Stimulated activated CD4-positive, alpha-beta T cell treated with anti-CD3 and anti-CD28 coated beads, Interleukin-15, amount 100 ng/mL, for 24 hours (primary cell): ENCODE data around the gene ASB18.

Experiments
- DNase-seq: peaks from one replicate; pipeline ENCODE4 v3.0.0-alpha.2; 2020

The ASB18 gene

GRCh38 chr2:236240228-236240990, 23.8 kb downstream of the ASB18 start:
- DNase-seq: no peak

GRCh38 chr2:236239276-236240065, 24.7 kb downstream of the ASB18 start:
- no peak for DNase-seq

GRCh38 chr2:236238751-236239150, 25.5 kb downstream of the ASB18 start:
- no peak for DNase-seq

GRCh38 chr2:236237468-236238190, 26.6 kb downstream of the ASB18 start:
- peak; percentile 4 for DNase-seq

- no peak for DNase-seq
Measured at GRCh38 chr2:236236559-236237452, 27.4 kb downstream of the ASB18 start.

- DNase-seq: no peak
Measured at GRCh38 chr2:236229186-236229585, 35.0 kb downstream of the ASB18 start.

GRCh38 chr2:236223675-236224074, 40.5 kb downstream of the ASB18 start:
- no peak for DNase-seq

- no peak for DNase-seq
Measured at GRCh38 chr2:236221798-236222197, 42.4 kb downstream of the ASB18 start.

- no peak for DNase-seq
Measured at GRCh38 chr2:236219411-236219810, 44.8 kb downstream of the ASB18 start.

- no peak for DNase-seq
Measured at GRCh38 chr2:236217926-236218325, 46.3 kb downstream of the ASB18 start.

GRCh38 chr2:236216711-236217110, 47.5 kb downstream of the ASB18 start:
- no peak for DNase-seq

- DNase-seq: no peak
Measured at GRCh38 chr2:236215761-236216333, 48.4 kb downstream of the ASB18 start.

GRCh38 chr2:236215196-236215595, 49.0 kb downstream of the ASB18 start:
- DNase-seq: no peak

- DNase-seq: no peak
Measured at GRCh38 chr2:236214376-236214995, 49.7 kb downstream of the ASB18 start.

GRCh38 chr2:236211296-236211695, 52.9 kb downstream of the ASB18 start:
- no peak for DNase-seq

GRCh38 chr2:236210536-236210935, 53.7 kb downstream of the ASB18 start:
- no peak for DNase-seq

- no peak for DNase-seq
Measured at GRCh38 chr2:236209996-236210395, 54.2 kb downstream of the ASB18 start.

GRCh38 chr2:236209535-236209934, 54.7 kb downstream of the ASB18 start:
- DNase-seq: no peak

- no peak for DNase-seq
Measured at GRCh38 chr2:236208019-236208926, 55.9 kb downstream of the ASB18 start.

- no peak for DNase-seq
Measured at GRCh38 chr2:236207472-236207871, 56.7 kb downstream of the ASB18 start.
